CD4-positive, alpha-beta T cell treated with Interleukin-15 for 1 hour (primary cell): ENCODE measurements around the gene MBLAC1.

ENCODE experiments used
- DNase-seq: peaks from one replicate; pipeline ENCODE4 v3.0.0-alpha.2; 2020

MBLAC1 gene

DNA sequence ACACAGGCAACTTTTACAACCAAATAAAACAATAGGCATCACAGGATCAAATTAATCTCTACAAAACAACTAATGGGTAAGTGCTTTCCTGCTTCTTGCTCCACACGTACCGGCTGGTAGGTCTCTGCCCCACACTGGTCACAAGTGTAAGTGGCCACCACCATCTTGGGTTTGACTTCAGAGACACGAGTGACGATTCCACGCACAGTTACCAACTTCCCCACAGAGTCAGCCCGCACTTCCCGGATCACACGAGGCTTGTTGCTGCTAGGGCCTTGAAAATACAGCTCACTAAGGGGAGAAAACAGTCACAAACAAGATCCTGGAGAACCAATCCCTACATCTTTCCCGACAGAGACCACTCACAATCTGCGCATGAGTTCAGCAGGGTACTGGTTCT is 27.9 kb upstream of the MBLAC1 start:
- DNase-seq: no peak

DNA sequence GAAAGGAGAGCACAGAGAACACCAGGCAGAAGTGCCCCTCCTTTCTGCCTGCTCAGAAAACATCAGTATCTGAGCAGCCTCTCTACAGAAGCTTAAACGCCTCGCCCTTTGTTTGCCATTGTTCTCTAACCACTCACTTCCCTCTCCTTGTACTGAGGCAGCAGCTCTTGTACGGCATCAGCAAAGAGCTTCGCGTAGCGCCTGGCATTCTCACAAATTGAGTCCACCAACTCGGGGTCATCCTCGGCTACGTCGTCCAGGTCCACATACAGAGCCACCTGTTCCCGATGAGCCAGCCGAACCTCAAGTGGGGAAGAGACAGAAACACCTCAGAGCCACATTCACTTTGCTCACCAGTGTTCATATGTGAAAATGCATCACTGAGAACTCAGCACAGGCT is 27.3 kb upstream of the MBLAC1 start:
- DNase-seq: no peak

DNA sequence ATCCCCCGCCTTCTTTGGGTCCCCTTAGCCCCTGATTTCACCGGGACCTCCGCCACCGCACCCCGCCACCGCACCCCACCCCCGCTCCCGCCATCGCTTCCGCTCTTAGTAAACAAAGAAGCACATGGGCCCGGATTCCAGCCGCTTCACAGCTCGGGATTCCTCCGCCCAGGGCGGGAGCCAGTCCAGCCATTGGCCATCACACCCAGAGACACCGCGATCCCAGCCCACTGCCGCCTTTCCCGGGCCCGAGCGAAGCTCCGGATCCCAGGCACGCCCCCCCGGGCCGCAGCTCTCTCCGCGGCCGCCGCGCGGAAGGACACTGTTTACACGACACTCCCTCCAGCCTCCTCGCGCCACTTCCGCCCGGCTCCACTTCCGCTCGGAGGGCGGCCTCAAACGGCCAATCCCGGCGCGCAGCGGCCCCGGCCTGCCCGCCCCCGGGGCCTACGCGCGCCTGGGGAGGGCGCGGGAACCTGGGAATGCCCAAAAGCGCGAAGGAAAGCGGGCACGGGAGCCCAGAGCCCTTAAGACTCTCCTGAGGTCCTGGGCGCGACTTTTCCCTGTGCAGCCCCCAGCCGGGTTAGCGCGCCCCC is 26.2 kb upstream of the MBLAC1 start:
- peak; percentile 84 for DNase-seq

- DNase-seq: peak; percentile 96
Measured at GRCh38 chr7:100101016-100101862, 25.5 kb upstream of the MBLAC1 start, which contains the start of the genes AP4M1 and MCM7. Gene AP4M1 (plus strand): TSS chr7:100101643. CDS start chr7:100101715, 72 bp downstream. Gene MCM7 (minus strand): TSS chr7:100101397. CDS start chr7:100101294, 103 bp downstream.

- no peak for DNase-seq
Measured at GRCh38 chr7:100102950-100103840, 23.6 kb upstream of the MBLAC1 start.

DNA sequence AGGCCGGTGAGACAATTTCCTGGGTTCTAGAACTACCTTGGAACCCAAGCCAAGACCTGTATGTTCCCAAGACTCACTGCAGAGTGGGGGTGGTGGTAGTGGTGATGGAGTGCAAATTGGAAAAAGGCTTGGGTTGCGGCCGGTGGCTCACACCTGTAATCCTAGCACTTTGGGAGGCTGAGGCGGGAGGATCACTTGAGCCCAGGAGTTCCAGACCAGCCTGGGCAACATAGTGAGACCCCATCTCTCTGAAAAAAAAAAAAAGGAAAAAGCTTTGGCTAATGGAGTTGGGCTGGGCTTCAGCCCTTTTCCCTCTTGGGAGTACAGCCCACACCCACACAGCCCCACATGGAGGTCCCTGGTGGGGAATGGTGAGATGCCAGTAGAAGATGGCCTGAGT is 21.2 kb upstream of the MBLAC1 start:
- DNase-seq: no peak

- DNase-seq: no peak
Measured at GRCh38 chr7:100106633-100107032, 20.1 kb upstream of the MBLAC1 start.

GRCh38 chr7:100107125-100107737 is 19.5 kb upstream of the MBLAC1 start:
- DNase-seq: no peak

- DNase-seq: no peak
Measured at GRCh38 chr7:100107890-100108289, 18.9 kb upstream of the MBLAC1 start.

- DNase-seq: no peak
Measured at GRCh38 chr7:100109521-100110163, 17.1 kb upstream of the MBLAC1 start.

DNA sequence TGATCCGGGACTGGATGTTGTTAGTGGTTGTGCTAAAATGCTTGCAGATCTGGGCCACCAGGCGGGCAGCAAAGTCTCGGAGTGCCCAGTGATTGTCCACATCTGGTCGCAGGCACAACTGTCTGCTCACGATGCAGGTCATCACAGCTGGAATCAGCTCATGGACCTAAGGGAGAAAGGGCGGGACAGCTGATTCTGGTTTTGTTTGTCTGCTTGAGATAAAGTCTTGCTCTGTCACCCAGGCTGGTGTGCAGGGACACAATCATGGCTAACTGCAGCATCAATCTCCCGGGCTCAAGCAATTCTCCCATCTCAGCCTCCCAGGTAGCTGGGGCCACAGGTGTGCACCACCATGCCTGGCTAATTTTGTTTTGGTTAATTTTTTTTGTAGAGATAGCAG is 15.6 kb upstream of the MBLAC1 start:
- DNase-seq: no peak

GRCh38 chr7:100111914-100112313 is 14.9 kb upstream of the MBLAC1 start:
- no peak for DNase-seq

- DNase-seq: no peak
Measured at GRCh38 chr7:100115026-100115425, 11.7 kb upstream of the MBLAC1 start.

- no peak for DNase-seq
Measured at GRCh38 chr7:100118388-100119071, 8.2 kb upstream of the MBLAC1 start.

DNA sequence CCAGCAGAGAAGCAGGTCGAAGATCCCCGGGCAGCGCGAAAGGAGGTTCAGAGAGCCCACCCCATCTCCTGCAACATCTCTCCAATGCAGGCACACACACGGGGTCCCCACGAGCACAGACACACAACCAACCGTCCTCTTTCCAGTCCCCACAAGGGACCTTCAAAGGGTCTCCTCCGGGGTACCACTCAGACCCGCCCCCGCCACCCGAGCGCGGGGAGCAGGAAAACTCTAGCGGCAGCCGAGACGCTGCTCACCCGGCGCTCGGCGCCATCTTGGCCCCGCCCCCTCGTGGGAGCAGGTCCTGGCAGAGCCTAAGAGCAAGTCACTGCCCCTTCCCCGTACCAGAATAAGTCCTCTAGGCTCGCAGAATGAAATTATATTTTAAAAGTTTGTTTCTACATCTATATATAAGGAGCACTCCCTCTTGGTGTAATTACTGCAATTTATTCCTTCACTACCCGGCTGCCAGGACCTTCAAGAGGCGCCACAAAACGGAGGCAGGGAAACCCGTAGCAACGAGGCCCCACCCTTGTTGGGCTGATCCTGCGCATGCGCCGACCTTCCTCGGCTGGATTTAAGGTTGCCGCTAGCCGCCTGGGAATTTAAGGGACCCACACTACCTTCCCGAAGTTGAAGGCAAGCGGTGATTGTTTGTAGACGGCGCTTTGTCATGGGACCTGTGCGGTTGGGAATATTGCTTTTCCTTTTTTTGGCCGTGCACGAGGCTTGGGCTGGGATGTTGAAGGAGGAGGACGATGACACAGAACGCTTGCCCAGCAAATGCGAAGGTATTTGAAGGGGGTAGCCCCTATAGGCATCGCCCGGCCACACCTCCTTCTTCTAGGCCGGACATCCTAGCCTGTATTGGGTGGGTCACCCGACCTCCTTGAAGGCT is 7.4 kb upstream of the MBLAC1 start, which contains the start of the genes CNPY4 and TAF6:
Gene CNPY4, plus strand, starts transcription at position 563 of the 898 bp plus-strand sequence. Its CDS starts 111 bp downstream, at position 674.
Gene TAF6, minus strand, starts transcription at position 287 of the 898 bp plus-strand sequence. CDS start 5,149 bp downstream, outside the sequence.
- peak; percentile 94 for DNase-seq

GRCh38 chr7:100119970-100120732 is 6.6 kb upstream of the MBLAC1 start:
- DNase-seq: peak; percentile 60

DNA sequence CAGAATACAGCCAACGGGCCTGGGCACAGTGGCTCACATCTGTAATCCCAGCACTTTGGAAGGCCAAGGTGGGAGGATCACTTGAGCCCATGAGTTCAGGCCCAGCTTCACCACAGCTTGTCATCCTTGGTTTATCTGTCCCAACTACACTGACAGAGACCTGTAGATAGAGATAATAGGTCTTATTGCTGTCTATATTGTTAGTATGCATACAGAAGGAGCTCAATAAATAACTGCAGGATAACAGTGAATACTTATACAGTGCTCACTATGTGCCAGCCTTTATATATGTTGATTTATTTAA is 6.1 kb upstream of the MBLAC1 start:
- DNase-seq: no peak

DNA sequence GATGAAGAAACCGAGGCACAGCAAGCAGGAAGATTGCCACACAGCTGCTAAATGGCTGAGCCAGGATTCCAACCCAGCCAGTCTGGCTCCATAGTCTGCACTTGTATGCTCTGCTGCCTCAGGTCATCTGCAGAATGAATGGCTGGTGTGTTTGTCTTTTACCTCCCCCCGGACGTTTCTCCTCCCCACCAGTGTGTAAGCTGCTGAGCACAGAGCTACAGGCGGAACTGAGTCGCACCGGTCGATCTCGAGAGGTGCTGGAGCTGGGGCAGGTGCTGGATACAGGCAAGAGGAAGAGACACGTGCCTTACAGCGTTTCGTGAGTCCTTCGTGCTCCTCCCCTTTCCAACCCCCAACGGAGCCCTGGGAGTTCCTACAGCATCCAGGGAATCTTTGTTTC is 4.7 kb upstream of the MBLAC1 start:
- DNase-seq: no peak

DNA sequence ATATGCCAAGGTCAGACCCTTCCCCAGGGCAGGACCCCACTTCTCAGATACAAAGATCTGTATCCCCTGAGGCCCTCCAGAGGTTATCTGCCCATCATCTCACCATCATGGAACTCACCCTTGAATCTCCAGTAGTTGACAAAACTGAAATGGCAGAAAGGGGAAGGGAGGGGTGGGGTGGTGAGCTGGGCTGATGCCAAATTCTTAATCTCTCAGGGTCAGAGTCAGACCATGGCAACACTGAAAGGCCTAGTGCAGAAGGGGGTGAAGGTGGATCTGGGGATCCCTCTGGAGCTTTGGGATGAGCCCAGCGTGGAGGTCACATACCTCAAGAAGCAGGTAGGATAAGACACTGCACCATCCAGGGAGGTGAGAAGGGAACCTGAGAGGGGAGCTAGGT is 4.2 kb upstream of the MBLAC1 start:
- no peak for DNase-seq
